Measurements from ENCODE around the gene RNF126.

The RNF126 gene

GRCh38 chr19:651991-652390 is 11.0 kb downstream of the RNF126 start:
- FAIRE-seq, result no peak
- DNase-seq (ENCODE audit: insufficient read length, low spot score), result no peak
- no peak for TF ChIP-seq POLR2A (IDR thresholded peaks at IDR 0.05; ENCODE audit: low read depth, low read length)

DNA sequence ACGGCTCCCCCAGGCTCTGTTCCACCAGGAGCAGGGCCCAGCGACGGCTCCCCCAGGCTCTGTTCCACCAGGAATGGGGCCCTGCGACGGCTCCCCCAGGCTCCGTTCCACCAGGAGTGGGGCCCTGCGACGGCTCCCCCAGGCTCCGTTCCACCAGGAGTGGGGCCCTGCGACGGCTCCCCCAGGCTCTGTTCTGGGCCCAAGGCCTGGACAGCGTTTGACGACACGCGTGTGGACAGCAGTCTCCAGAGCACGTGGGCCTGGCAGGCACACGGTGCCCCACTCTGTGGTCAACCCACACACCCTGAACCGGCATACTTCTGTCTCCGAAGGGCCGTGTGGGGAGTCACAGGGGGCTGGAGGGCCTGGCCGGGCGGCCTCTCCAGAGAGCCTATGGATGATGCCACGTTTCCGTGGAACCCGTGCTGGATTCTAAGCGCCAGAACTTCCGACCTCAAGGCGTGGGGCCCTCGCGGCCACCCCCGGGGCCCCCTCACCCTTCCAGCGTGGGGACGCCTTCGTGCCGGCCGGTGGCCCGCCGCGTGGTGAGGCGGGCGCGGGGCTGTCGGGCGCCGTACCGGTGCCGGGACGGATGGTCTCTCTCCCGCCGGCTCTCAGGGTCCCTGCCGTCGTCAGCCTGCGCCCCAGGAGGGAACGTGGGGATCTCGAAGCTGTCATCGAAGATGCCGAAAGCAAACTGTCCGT is 11.7 kb downstream of the RNF126 start:
- FAIRE-seq (no peak), DNase-seq (ENCODE audit: insufficient read length, low spot score) (no peak)
- no peak for TF ChIP-seq POLR2A (IDR thresholded peaks at IDR 0.05; ENCODE audit: low read depth, low read length)

GRCh38 chr19:650121-650520 is 12.9 kb downstream of the RNF126 start:
- DNase-seq (ENCODE audit: insufficient read length, low spot score), result no peak
- no peak for FAIRE-seq
- no peak for TF ChIP-seq POLR2A (IDR thresholded peaks at IDR 0.05; ENCODE audit: low read depth, low read length)

DNA sequence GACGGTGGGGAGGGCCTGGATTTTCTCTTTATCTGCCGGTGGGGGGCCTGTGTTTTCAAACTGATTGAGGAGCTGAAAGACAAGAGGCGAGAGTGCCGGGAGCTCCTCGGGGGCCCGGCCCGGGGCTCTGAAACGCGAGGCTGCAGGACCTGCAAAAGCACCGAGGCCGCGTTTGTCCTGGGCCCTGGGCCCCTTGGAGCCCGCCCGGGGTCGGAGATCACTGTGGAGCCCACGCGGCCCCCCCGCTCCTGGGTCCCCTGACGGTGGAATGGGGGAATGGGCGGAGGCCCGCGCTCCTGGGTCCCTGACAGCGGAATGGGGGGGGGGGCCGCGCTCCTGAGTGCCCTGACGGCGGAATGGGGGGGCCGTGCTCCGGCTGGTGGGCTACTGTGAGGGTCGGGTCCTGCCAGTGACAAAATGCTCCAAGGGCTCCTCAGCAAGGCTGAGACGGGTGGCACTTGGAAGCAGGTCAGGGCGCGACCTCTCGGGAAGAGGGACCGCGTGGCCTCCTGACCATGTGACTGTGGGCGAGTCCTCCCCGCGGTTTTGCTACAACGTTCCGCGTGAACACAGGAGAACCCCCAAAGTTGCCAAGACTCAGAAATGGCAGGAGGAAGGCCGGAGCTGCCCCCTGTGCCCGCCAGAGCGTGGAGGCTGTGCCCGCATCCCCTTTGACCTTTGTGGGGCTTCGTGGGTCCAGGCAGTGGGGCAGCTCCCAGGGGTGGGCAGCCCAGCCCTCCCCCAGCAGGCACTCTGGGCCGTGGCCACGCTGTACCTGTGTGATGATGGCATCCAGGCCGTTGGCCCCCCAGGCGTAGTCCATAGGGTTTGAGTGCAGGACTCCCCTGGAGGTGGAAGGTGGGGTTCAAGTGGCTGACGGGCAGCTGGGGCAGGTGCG is 13.9 kb downstream of the RNF126 start:
- FAIRE-seq, result no peak
- TF ChIP-seq POLR2A (IDR thresholded peaks at IDR 0.05; ENCODE audit: low read depth, low read length), result no peak
- no peak for DNase-seq (ENCODE audit: insufficient read length, low spot score)

- TF ChIP-seq POLR2A (IDR thresholded peaks at IDR 0.05; ENCODE audit: low read depth, low read length), result no peak
- FAIRE-seq, result no peak
- no peak for DNase-seq (ENCODE audit: insufficient read length, low spot score)
These were observed 14.7 kb downstream of the RNF126 start for GRCh38 chr19:648305-648704.

- no peak for TF ChIP-seq POLR2A (IDR thresholded peaks at IDR 0.05; ENCODE audit: low read depth, low read length)
- no peak for FAIRE-seq
- DNase-seq (ENCODE audit: insufficient read length, low spot score), result no peak
These were observed 15.3 kb downstream of the RNF126 start for GRCh38 chr19:647566-648284.

- DNase-seq (ENCODE audit: insufficient read length, low spot score) (no peak), FAIRE-seq (no peak)
- no peak for TF ChIP-seq POLR2A (IDR thresholded peaks at IDR 0.05; ENCODE audit: low read depth, low read length)
These were observed 16.0 kb downstream of the RNF126 start for GRCh38 chr19:646779-647565.

DNA sequence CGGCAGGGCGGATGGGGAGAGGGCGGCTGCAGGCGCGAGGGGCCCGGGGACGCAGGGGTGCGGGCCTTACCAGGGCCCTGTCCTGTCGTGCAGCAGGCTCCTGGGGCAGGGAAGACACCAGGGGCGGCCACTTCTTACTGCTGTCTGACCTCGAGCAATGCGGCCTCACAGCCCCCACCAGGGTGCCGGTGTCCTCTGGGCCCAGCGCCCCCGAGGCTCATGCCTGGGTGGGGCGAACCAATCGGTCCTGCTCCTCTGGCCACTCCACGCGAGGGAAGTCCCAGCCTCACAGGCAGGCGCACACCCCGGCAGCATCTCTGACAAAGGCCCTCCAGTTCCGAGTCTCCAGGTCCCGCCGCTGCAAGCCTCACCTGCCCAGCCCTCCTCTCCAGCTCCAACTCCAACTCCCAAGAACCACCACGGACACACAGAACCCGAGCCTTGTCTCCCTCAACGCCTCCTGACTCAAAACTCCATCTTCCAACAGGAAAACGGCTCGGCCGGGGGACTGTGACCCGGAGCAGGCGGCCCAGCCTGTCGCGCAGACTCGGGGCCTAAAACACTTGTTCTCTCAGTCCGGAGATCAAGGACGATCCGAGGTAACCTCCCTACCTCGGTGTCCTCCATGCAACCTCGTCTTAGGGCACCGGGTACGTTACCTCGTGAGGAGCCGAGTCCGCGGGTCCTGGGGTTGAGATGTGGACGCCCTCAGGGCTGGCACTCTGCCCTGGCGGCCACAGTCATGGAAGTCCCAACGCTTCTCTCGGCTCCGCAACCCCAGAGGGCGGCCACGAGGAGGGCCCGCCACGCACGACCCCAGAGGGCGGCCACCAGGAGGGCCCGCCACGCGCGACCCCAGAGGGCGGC is 16.9 kb downstream of the RNF126 start:
- TF ChIP-seq POLR2A (IDR thresholded peaks at IDR 0.05; ENCODE audit: low read depth, low read length), result no peak
- FAIRE-seq (no peak), DNase-seq (ENCODE audit: insufficient read length, low spot score) (no peak)

DNA sequence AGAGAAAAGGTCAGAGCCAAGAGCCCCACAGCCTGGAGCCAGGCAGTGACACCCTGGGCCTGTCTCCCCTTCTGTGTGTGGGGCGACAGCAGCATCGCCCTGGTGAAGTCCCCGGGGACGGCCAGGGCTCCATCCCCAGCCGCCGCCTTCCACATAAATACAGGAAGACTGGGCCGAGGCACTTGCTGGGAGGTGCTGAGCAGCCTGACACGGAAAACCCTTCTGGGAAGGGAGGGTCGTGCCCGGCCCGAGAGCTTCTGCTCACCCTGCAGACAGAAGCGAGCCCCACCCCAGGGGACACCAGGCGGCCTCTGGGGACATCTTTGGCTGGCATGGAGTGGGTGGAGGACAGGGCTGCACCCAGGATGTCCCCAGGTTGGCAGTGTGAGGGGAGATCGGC is 18.2 kb downstream of the RNF126 start:
- TF ChIP-seq POLR2A (IDR thresholded peaks at IDR 0.05; ENCODE audit: low read depth, low read length), result no peak
- no peak for DNase-seq (ENCODE audit: insufficient read length, low spot score)
- no peak for FAIRE-seq

GRCh38 chr19:644363-644762 is 18.7 kb downstream of the RNF126 start:
- TF ChIP-seq POLR2A (IDR thresholded peaks at IDR 0.05; ENCODE audit: low read depth, low read length), result no peak
- FAIRE-seq (no peak), DNase-seq (ENCODE audit: insufficient read length, low spot score) (no peak)

DNA sequence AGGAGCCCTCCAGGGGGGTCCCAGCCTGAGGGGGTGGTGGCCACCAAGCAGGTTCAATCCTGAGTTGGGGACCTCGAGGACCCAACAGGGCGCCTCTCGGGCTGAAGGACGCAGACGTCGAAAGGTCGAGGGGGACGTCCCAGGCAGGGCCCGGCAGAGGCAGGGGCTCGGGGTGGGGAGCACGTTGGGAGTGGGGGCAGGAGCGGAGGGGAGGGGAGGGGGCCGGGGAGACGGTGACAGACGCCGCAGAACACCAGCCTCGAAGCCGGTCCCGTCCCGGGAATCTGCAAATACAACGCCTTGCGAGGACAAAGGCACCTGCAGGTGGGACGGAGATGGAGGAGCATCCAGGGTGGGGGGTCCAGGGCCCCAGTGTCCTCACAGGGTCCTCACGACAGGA is 19.3 kb downstream of the RNF126 start:
- DNase-seq (ENCODE audit: insufficient read length, low spot score) (no peak), FAIRE-seq (no peak)
- no peak for TF ChIP-seq POLR2A (IDR thresholded peaks at IDR 0.05; ENCODE audit: low read depth, low read length)

- TF ChIP-seq POLR2A (IDR thresholded peaks at IDR 0.05; ENCODE audit: low read depth, low read length), result no peak
- DNase-seq (ENCODE audit: insufficient read length, low spot score), result no peak
These were observed 20.0 kb downstream of the RNF126 start for GRCh38 chr19:642767-643727.

More at GRCh38 chr19:642767-643727, 20.0 kb downstream of the RNF126 start:
- FAIRE-seq, result no peak

Data from H54 (cell line).